Upper lobe of left lung (tissue), 6 donors: ENCODE measurements around the gene TRIM72. TPM values are rescaled to one million over a fixed set of nuclear protein-coding genes. Genes with fewer than 3 reads are reported as not detected.

Experiments used
- ATAC-seq, 2 donors: fragments of 200-7000 bp; cut with Tn5 transposase; one replicate each; pipeline ENCODE4 v1.9.1; 2022; ENCODE audit warnings: mild to moderate bottlenecking in 2 of 2, moderate library complexity in 2 of 2; ENCODE audit not compliant: low FRiP score in 2 of 2
- DNase-seq, 2 donors: peaks; one replicate each; pipeline ENCODE4 v3.0.0-alpha.2; 2019 to 2020
- H3K27ac ChIP-seq, 4 donors: fragments of 200-600 bp; sonication (generic); one replicate each; pipeline ENCODE4 v1.5.1; 2016 to 2019
- H3K27me3 ChIP-seq, 4 donors: fragments of 200-600 bp; sonication (generic); one replicate each; pipeline ENCODE4 v1.5.1; 2017 to 2019
- H3K36me3 ChIP-seq, 4 donors: fragments of 200-600 bp; sonication (generic); one replicate each; pipeline ENCODE4 v1.5.1; 2016 to 2019
- H3K4me1 ChIP-seq, 4 donors: fragments of 200-600 bp; sonication (generic); one replicate each; pipeline ENCODE4 v1.5.1; 2018 to 2019
- H3K4me3 ChIP-seq, 4 donors: fragments of 200-600 bp; sonication (generic); one replicate each; pipeline ENCODE4 v1.5.1; 2017 to 2019; ENCODE audit warnings: mild to moderate bottlenecking in 2 of 4, moderate library complexity in 1 of 4
- H3K9me3 ChIP-seq, 4 donors: fragments of 200-600 bp; sonication (generic); one replicate each; pipeline ENCODE4 v1.5.1; 2018 to 2019
- CTCF ChIP-seq, 6 experiments: fragments of 450-650 bp in 4 of 6; fragments of 200-600 bp in 2 of 6; sonication (generic) in 2 of 6; IDR thresholded peaks; one replicate each; pipeline ENCODE4 v1.5.1; 2016 to 2019; ENCODE audit warnings: antibody characterized with exemption in 6 of 6
- EP300 ChIP-seq, 4 donors: sonication (generic); formaldehyde crosslinking; IDR thresholded peaks; one replicate each; pipeline ENCODE4 v1.5.1; 2017; ENCODE audit warnings: antibody characterized with exemption in 4 of 4, control low read depth in 2 of 4
- POLR2A ChIP-seq, 4 donors: fragments of 450-650 bp; IDR thresholded peaks; one replicate each; pipeline ENCODE4 v1.5.1; 2016 to 2017; ENCODE audit warnings: antibody characterized with exemption in 4 of 4, mild to moderate bottlenecking in 2 of 4
- POLR2AphosphoS5 ChIP-seq, 2 donors: sonication (generic); formaldehyde crosslinking; IDR thresholded peaks; one replicate each; pipeline ENCODE4 v1.5.1; 2017; ENCODE audit warnings: antibody characterized with exemption in 2 of 2
- WGBS, 2 donors: methylation state at CpG; one replicate each; pipeline ENCODE4 v1.1.5; 2017 to 2018; 5-methylcytosine and 5-hydroxymethylcytosine counted together
- total RNA-seq, 6 donors: library from RNA; depleted of rRNA in 4 of 6; stranded (reverse); fragments of >200 nt in 4 of 6; gene quantifications; one replicate each; pipeline versions ENCODE4 v1.1.0 to v1.2.1, GENCODE V29; 2016 to 2021
- donor health status: DM: no; HTN: no; CAD: no; lungs with moderate emphysema.
- donor health status: DM: no; HTN: yes; CAD: no; lungs with severe emphysema.

The TRIM72 gene
- total RNA-seq, 6 donors from 2014 or later = 0.27 TPM; not detected in 5

- no peaks in the 10 kb centered on the region for H3K27me3 ChIP-seq
- peak within 1 kb of the TSS; percentile 73 to 90 (median 88) for H3K27ac ChIP-seq
- H3K36me3 ChIP-seq = peaks cover 0 to 7% (median 0%) of the 10 kb centered on the region in 4 donors
- ATAC-seq (peak; percentile 79 to 88), DNase-seq (peak; percentile 81 to 93)
- no peaks in the 10 kb centered on the region for H3K9me3 ChIP-seq
- TF ChIP-seq EP300 (IDR thresholded peaks at IDR 0.05) (no peak), CTCF (IDR thresholded peaks at IDR 0.05) (no peak), POLR2A (IDR thresholded peaks at IDR 0.05) (peak in 1 of 4 donors; percentile 63), POLR2AphosphoS5 (IDR thresholded peaks at IDR 0.05) (peak in 1 of 2 donors; percentile 24)
- peaks cover 10 to 32% (median 18%) of the 10 kb centered on the region in 4 donors for H3K4me1 ChIP-seq
- 6 to 12% methylated on average over 20 to 44 of the region's 69 CpGs for WGBS, 2 donors
- peak within 1 kb of the TSS; percentile 66 to 97 (median 88) for H3K4me3 ChIP-seq
These were observed 11.2 kb upstream of the TRIM72 start, which contains the start of gene PYCARD for GRCh38 chr16:31202414-31203375. PYCARD (minus strand) TSS chr16:31202760; CDS start chr16:31202690, 70 bp downstream.

- WGBS, 2 donors = 79 to 88% methylated on average over 9 of the region's 9 CpGs
- ATAC-seq (no peak), DNase-seq (no peak)
- Histone ChIP-seq H3K27me3 (no peaks in the 10 kb centered on the region), H3K4me3 (no peak overlapping the region), H3K36me3 (no peaks in the 10 kb centered on the region), H3K4me1 (peaks cover 10 to 30% (median 18%) of the 10 kb centered on the region in 4 donors), H3K27ac (no peak overlapping the region), H3K9me3 (no peaks in the 10 kb centered on the region)
- no peak for TF ChIP-seq CTCF (IDR thresholded peaks at IDR 0.05)
- TF ChIP-seq EP300 (IDR thresholded peaks at IDR 0.05) = no peak
- no peak for TF ChIP-seq POLR2AphosphoS5 (IDR thresholded peaks at IDR 0.05)
- TF ChIP-seq POLR2A (IDR thresholded peaks at IDR 0.05) = no peak
These were observed 8.8 kb upstream of the TRIM72 start for GRCh38 chr16:31204871-31205666.

- ATAC-seq = no peak
These were observed 7.1 kb upstream of the TRIM72 start for GRCh38 chr16:31206776-31207175.

GRCh38 chr16:31213342-31213741 lies 577 bp upstream of the TRIM72 start:
- Histone ChIP-seq H3K9me3 (no peaks in the 10 kb centered on the region), H3K4me3 (no peak overlapping the region), H3K27ac (no peak overlapping the region), H3K4me1 (peaks cover 26 to 29% (median 27%) of the 10 kb centered on the region in 4 donors), H3K27me3 (peaks cover 0 to 23% (median 15%) of the 10 kb centered on the region in 4 donors), H3K36me3 (no peaks in the 10 kb centered on the region)
- ATAC-seq (no peak), DNase-seq (no peak)
- no peak for TF ChIP-seq CTCF (IDR thresholded peaks at IDR 0.05)
- TF ChIP-seq EP300 (IDR thresholded peaks at IDR 0.05) = no peak
- no peak for TF ChIP-seq POLR2AphosphoS5 (IDR thresholded peaks at IDR 0.05)
- no peak for TF ChIP-seq POLR2A (IDR thresholded peaks at IDR 0.05)
- 100% methylated on average over 1 of the region's 1 CpG for WGBS, 2 donors

More at GRCh38 chr16:31206776-31207175, 7.1 kb upstream of the TRIM72 start:
- TF ChIP-seq CTCF (IDR thresholded peaks at IDR 0.05) = no peak
- TF ChIP-seq POLR2A (IDR thresholded peaks at IDR 0.05) = no peak
- no peak for TF ChIP-seq EP300 (IDR thresholded peaks at IDR 0.05)
- TF ChIP-seq POLR2AphosphoS5 (IDR thresholded peaks at IDR 0.05) = no peak
- Histone ChIP-seq H3K4me1 (peaks cover 2 to 15% (median 5%) of the 10 kb centered on the region in 4 donors), H3K9me3 (no peaks in the 10 kb centered on the region), H3K27me3 (no peaks in the 10 kb centered on the region), H3K27ac (no peak overlapping the region), H3K36me3 (no peaks in the 10 kb centered on the region), H3K4me3 (no peak overlapping the region)
- WGBS, 2 donors = 50 to 69% methylated on average over 3 to 6 of the region's 6 CpGs
- no peak for DNase-seq
